PC-9 (cell line): ENCODE data around the gene ATP6V1G2.
"Not testable (repeated sequence)": the region's sequence is repeated elsewhere in the genome, so short reads cannot be mapped to it uniquely, and the experiment has no call there.

Experiments used
- EZH2 ChIP-seq: fragments of 200-600 bp; sonication (generic); IDR thresholded peaks from 2 replicates; pipeline ENCODE4 v1.8.0; 2017; ENCODE audit warnings: antibody characterized with exemption, low read depth
- TF ChIP-seq, protein P1 (sequence below): fragments of 200-600 bp; sonication (generic); conservative IDR thresholded peaks from 2 replicates; pipeline ENCODE4 v1.6.1; 2017; ENCODE audit warnings: mixed run types, antibody characterized with exemption, mild to moderate bottlenecking, moderate library complexity

DNA sequence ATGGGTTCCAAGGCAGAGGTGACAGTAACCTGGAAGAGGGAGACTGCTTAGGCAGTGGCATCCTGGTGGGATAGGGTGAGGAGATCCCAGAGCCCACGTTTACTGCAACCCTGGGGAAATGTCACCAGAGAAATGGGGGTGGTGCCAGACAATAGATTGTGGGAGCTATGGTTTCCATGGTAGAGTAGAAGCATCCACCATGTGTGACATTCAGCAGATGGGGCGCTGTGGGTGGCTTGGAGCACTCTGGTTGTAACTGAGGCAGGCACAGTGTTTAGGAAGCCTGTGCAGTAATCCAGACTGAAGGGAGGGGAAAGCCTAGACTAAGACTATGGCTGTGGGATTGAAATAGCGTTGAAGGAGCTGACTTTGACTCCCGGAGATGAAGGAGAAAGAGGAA is 49.6 kb downstream of the ATP6V1G2 start:
- TF ChIP-seq, protein P1, sequence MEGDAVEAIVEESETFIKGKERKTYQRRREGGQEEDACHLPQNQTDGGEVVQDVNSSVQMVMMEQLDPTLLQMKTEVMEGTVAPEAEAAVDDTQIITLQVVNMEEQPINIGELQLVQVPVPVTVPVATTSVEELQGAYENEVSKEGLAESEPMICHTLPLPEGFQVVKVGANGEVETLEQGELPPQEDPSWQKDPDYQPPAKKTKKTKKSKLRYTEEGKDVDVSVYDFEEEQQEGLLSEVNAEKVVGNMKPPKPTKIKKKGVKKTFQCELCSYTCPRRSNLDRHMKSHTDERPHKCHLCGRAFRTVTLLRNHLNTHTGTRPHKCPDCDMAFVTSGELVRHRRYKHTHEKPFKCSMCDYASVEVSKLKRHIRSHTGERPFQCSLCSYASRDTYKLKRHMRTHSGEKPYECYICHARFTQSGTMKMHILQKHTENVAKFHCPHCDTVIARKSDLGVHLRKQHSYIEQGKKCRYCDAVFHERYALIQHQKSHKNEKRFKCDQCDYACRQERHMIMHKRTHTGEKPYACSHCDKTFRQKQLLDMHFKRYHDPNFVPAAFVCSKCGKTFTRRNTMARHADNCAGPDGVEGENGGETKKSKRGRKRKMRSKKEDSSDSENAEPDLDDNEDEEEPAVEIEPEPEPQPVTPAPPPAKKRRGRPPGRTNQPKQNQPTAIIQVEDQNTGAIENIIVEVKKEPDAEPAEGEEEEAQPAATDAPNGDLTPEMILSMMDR, result not testable (repeated sequence)
- not testable (repeated sequence) for TF ChIP-seq EZH2
